GM12878 (cell line): Measurements from ENCODE around the gene BCOR.

ENCODE experiments used
- CTCF ChIP-seq, 3 experiments: IDR thresholded peaks in 2 of 3; conservative IDR thresholded peaks in 1 of 3; 2 replicates each; pipeline ENCODE4 v1.5.1; 2011; ENCODE audit warnings: low read depth in 3 of 3, low read length in 3 of 3, mild to moderate bottlenecking in 3 of 3, control low read depth in 2 of 3, moderate library complexity in 2 of 3, inconsistent platforms in 1 of 3, mixed read lengths in 1 of 3; ENCODE audit not compliant: control insufficient read depth in 2 of 3, insufficient read depth in 1 of 3; ENCODE audit errors: extremely low read depth in 1 of 3
- CUX1 ChIP-seq: IDR thresholded peaks from 2 replicates; pipeline ENCODE4 v1.6.1; 2012; ENCODE audit warnings: improper control_type of control experiment, low read depth, low read length; ENCODE audit not compliant: insufficient replicate concordance
- EZH2 ChIP-seq: IDR thresholded peaks from 2 replicates; pipeline ENCODE4 v1.6.1; 2012; ENCODE audit warnings: low read depth, mild to moderate bottlenecking, control low read depth, inconsistent platforms, low read length, borderline replicate concordance; ENCODE audit not compliant: control insufficient read depth
- FOXM1 ChIP-seq: IDR thresholded peaks from 2 replicates; pipeline ENCODE4 v1.6.1; 2012; ENCODE audit warnings: low read depth, mild to moderate bottlenecking, inconsistent platforms, low read length, moderate library complexity
- HCFC1 ChIP-seq: fragments of 150-350 bp; IDR thresholded peaks from 2 replicates; pipeline ENCODE4 v1.6.1; 2014; ENCODE audit warnings: low read length
- JUND ChIP-seq: IDR thresholded peaks from 2 replicates; pipeline ENCODE4 v1.6.1; 2012; ENCODE audit warnings: low read depth, mild to moderate bottlenecking, low read length, improper control_type of control experiment, moderate library complexity
- POLR2A ChIP-seq: IDR thresholded peaks from 2 replicates; pipeline ENCODE4 v1.6.1; 2011; ENCODE audit warnings: low read depth, mild to moderate bottlenecking, low read length
- RAD21 ChIP-seq: IDR thresholded peaks from 2 replicates; pipeline ENCODE4 v1.6.1; 2011; ENCODE audit warnings: mild to moderate bottlenecking, low read depth, low read length, moderate library complexity; ENCODE audit not compliant: insufficient read depth
- USF2 ChIP-seq: IDR thresholded peaks from 2 replicates; pipeline ENCODE4 v1.6.1; 2011; ENCODE audit warnings: low read depth, low read length, improper control_type of control experiment, borderline replicate concordance

DNA sequence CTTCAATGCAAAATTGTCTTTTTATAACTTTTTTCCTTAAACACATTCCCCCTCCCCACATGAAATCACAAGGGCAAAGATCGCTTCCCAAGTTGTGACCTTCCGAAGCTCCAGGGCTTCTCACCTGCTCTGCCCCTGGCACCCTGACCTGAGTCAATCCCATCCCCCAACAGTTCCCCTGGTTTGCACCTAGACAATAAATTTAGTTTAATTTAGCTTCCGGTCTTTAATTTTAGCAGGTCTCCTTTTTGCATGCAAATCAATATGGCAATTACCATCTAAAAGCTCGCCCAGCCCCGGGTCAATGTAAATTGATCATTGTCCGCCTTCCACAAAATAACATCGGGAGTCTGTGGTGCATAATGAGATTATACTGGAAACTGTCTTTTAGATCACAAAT lies 6.8 kb downstream of the BCOR start:
- no peak for TF ChIP-seq POLR2A
- TF ChIP-seq HCFC1 = no peak
- no peak for TF ChIP-seq CTCF (IDR thresholded peaks at IDR 0.05 in 2 of 3, conservative IDR thresholded peaks at IDR 0.05 in 1 of 3; ENCODE audit: control insufficient read depth in 2 of 3, extremely low read depth in 1 of 3, insufficient read depth in 1 of 3, low read depth in 3 of 3, low read length in 3 of 3)
- no peak for TF ChIP-seq EZH2
- no peak for TF ChIP-seq FOXM1
- no peak for TF ChIP-seq JUND
- no peak for TF ChIP-seq RAD21
- no peak for TF ChIP-seq USF2
- TF ChIP-seq CUX1 = no peak
